SK-N-SH (cell line): ENCODE data around the gene DNAH9. TPM values are rescaled to one million over a fixed set of nuclear protein-coding genes. Genes with fewer than 3 reads are reported as not detected.

Experiments
- CTCF ChIA-PET: fragments of 300-600, 350-600 bp; formaldehyde crosslinking; extraction: SDS; loops from one replicate; lab custom pipeline; 2021; lab: Yijun Ruan, JAX
- POLR2A ChIA-PET: fragments of 350-600 bp; sonication (Branson Sonifier 250); formaldehyde crosslinking; extraction: SDS; loops from one replicate; lab custom pipeline; 2020; ENCODE audit warnings: antibody characterized with exemption, inconsistent platforms; lab: Yijun Ruan, JAX
- DNase-seq: peaks from one replicate; pipeline ENCODE4 v3.0.0; 2012
- H2AFZ ChIP-seq: fragments of 200-600 bp; sonication (generic); 2 replicates; pipeline ENCODE4 v1.8.1; 2016; ENCODE audit warnings: antibody characterized with exemption, mild to moderate bottlenecking, low read depth
- H3F3A ChIP-seq: fragments of 200-600 bp; sonication (generic); replicated peaks from 2 replicates; pipeline ENCODE3; 2016; ENCODE audit warnings: antibody characterized with exemption, mild to moderate bottlenecking; ENCODE audit not compliant: insufficient read depth
- H3K27ac ChIP-seq, 2 experiments: fragments of 200-500 bp in 1 of 2; fragments of 200-600 bp in 1 of 2; sonication (Bioruptor generic) in 1 of 2; sonication (generic), shearing (Covaris generic) in 1 of 2; 2 replicates each; pipeline versions ENCODE4 v1.5.1 to v1.6.1; 2014 to 2016; ENCODE audit warnings: low read depth in 2 of 2, inconsistent platforms in 1 of 2, low read length in 1 of 2, mild to moderate bottlenecking in 1 of 2, mixed read lengths in 1 of 2
- H3K27me3 ChIP-seq: fragments of 200-600 bp; sonication (generic), shearing (Covaris generic); 2 replicates; pipeline ENCODE4 v1.6.1; 2016; ENCODE audit warnings: mixed run types; ENCODE audit not compliant: insufficient read depth
- H3K36me3 ChIP-seq, 2 experiments: fragments of 200-500 bp in 1 of 2; fragments of 200-600 bp in 1 of 2; sonication (Bioruptor generic) in 1 of 2; sonication (generic) in 1 of 2; replicated peaks in 1 of 2; 2 replicates each; pipeline versions ENCODE3 to v1.5.1; 2014 to 2016; ENCODE audit warnings: low read length in 1 of 2, mild to moderate bottlenecking in 1 of 2; ENCODE audit not compliant: insufficient read depth in 2 of 2, control insufficient read depth in 1 of 2
- H3K4me1 ChIP-seq, 2 experiments: fragments of 200-500 bp in 1 of 2; fragments of 200-600 bp in 1 of 2; sonication (Bioruptor generic) in 1 of 2; sonication (generic), shearing (Covaris generic) in 1 of 2; 2 replicates each; pipeline versions ENCODE4 v1.5.1 to v1.6.1; 2014 to 2016; ENCODE audit warnings: low read depth in 1 of 2, low read length in 1 of 2, mixed run types in 1 of 2; ENCODE audit not compliant: insufficient read depth in 2 of 2, control insufficient read depth in 1 of 2
- H3K4me2 ChIP-seq: fragments of 200-600 bp; sonication (generic), shearing (Covaris generic); 2 replicates; pipeline ENCODE4 v1.6.1; 2017; ENCODE audit warnings: mixed run types
- H3K4me3 ChIP-seq, 2 experiments: fragments of 200-500 bp in 1 of 2; fragments of 200-600 bp in 1 of 2; sonication (Bioruptor generic) in 1 of 2; sonication (generic), shearing (Covaris generic) in 1 of 2; 2 replicates each; pipeline versions ENCODE4 v1.5.1 to v1.8.1; 2014 to 2016; ENCODE audit warnings: low read depth in 2 of 2, inconsistent platforms in 1 of 2, low read length in 1 of 2, mild to moderate bottlenecking in 1 of 2, mixed read lengths in 1 of 2, moderate library complexity in 1 of 2
- H3K79me2 ChIP-seq: fragments of 200-600 bp; sonication (generic); 2 replicates; pipeline ENCODE4 v1.8.1; 2017; ENCODE audit warnings: mild to moderate bottlenecking; ENCODE audit not compliant: insufficient read depth
- H3K9ac ChIP-seq: fragments of 200-600 bp; sonication (generic); 2 replicates; pipeline ENCODE4 v1.6.1; 2017; ENCODE audit warnings: mixed run types
- H3K9me2 ChIP-seq: fragments of 200-600 bp; sonication (generic); 2 replicates; pipeline ENCODE4 v1.6.1; 2017; ENCODE audit warnings: mixed run types
- H3K9me3 ChIP-seq: fragments of 200-600 bp; sonication (generic); 2 replicates; pipeline ENCODE4 v1.6.1; 2017; ENCODE audit warnings: mixed run types, mild to moderate bottlenecking, moderate library complexity
- H4K20me1 ChIP-seq: fragments of 200-600 bp; sonication (generic); 2 replicates; pipeline ENCODE4 v1.6.1; 2017; ENCODE audit warnings: mild to moderate bottlenecking, mixed run types; ENCODE audit not compliant: insufficient read depth
- CHD2 ChIP-seq: fragments of 150-350 bp; IDR thresholded peaks from 2 replicates; pipeline ENCODE4 v1.6.1; 2018; ENCODE audit warnings: low read length; ENCODE audit not compliant: partially characterized antibody
- CTCF ChIP-seq: fragments of 200-600 bp; sonication (generic); IDR thresholded peaks from 2 replicates; pipeline ENCODE4 v1.6.1; 2017; ENCODE audit warnings: antibody characterized with exemption, mild to moderate bottlenecking, moderate library complexity
- EZH2phosphoT487 ChIP-seq: fragments of 200-600 bp; sonication (generic); IDR thresholded peaks from 2 replicates; pipeline ENCODE4 v1.6.1; 2017; ENCODE audit warnings: low read depth, mixed run types, mild to moderate bottlenecking, antibody characterized with exemption, moderate library complexity, borderline replicate concordance
- GABPA ChIP-seq: IDR thresholded peaks from 2 replicates; pipeline ENCODE4 v1.4.0; 2012; ENCODE audit warnings: low read depth, mild to moderate bottlenecking
- MAX ChIP-seq: IDR thresholded peaks from 2 replicates; pipeline ENCODE4 v1.4.0; 2012; ENCODE audit warnings: low read depth
- MEF2A ChIP-seq: IDR thresholded peaks from 2 replicates; pipeline ENCODE4 v1.4.0; 2012; ENCODE audit warnings: low read depth, borderline replicate concordance
- MXI1 ChIP-seq: IDR thresholded peaks from 2 replicates; pipeline ENCODE4 v1.6.1; 2012; ENCODE audit warnings: mild to moderate bottlenecking, low read depth, low read length, improper control_type of control experiment
- NFIC ChIP-seq: IDR thresholded peaks from 2 replicates; pipeline ENCODE4 v1.4.0; 2012; ENCODE audit warnings: borderline replicate concordance
- NRF1 ChIP-seq: IDR thresholded peaks from 2 replicates; pipeline ENCODE4 v1.6.1; 2012; ENCODE audit warnings: low read depth, mild to moderate bottlenecking, low read length
- POLR2AphosphoS5 ChIP-seq: IDR thresholded peaks from 2 replicates; pipeline ENCODE4 v1.6.1; 2012; ENCODE audit warnings: low read depth, low read length
- RAD21 ChIP-seq: IDR thresholded peaks from 2 replicates; pipeline ENCODE4 v1.6.1; 2012; ENCODE audit warnings: mild to moderate bottlenecking, low read length
- REST ChIP-seq: IDR thresholded peaks from 2 replicates; pipeline ENCODE4 v1.6.1; 2012; ENCODE audit warnings: mild to moderate bottlenecking, low read depth, low read length, moderate library complexity
- RFX5 ChIP-seq: IDR thresholded peaks from 2 replicates; pipeline ENCODE4 v1.6.1; 2012; ENCODE audit warnings: mild to moderate bottlenecking, improper control_type of control experiment, low read length
- RXRA ChIP-seq: IDR thresholded peaks from 2 replicates; pipeline ENCODE4 v1.4.0; 2012; ENCODE audit warnings: low read depth, mild to moderate bottlenecking, borderline replicate concordance
- SIN3A ChIP-seq: IDR thresholded peaks from 2 replicates; pipeline ENCODE4 v1.6.1; 2012; ENCODE audit warnings: low read depth, mild to moderate bottlenecking, low read length, moderate library complexity, borderline replicate concordance
- SMC3 ChIP-seq: IDR thresholded peaks from 2 replicates; pipeline ENCODE4 v1.6.1; 2012; ENCODE audit warnings: low read depth, low read length, improper control_type of control experiment
- TCF12 ChIP-seq: IDR thresholded peaks from 2 replicates; pipeline ENCODE4 v1.4.0; 2012
- USF1 ChIP-seq: IDR thresholded peaks from 2 replicates; pipeline ENCODE4 v1.4.0; 2012; ENCODE audit warnings: low read depth, borderline replicate concordance
- USF2 ChIP-seq: fragments of 150-350 bp; IDR thresholded peaks from 2 replicates; pipeline ENCODE4 v1.6.1; 2017; ENCODE audit warnings: antibody characterized with exemption, low read length, low read depth, borderline replicate concordance
- WGBS: methylation state at CpG from one replicate; pipeline ENCODE4 v1.1.6; 2017; ENCODE audit warnings: low lambda C conversion rate; 5-methylcytosine and 5-hydroxymethylcytosine counted together
- polyA plus RNA-seq, 3 experiments: library from polyadenylated mRNA; depleted of rRNA; stranded (reverse); fragments of >200 nt; gene quantifications; 2 replicates each; pipeline ENCODE4 v1.2.3, GENCODE V29; 2012

The DNAH9 gene
- polyA plus RNA-seq, 1 of the 3 experiments (the other 2 are of a cell fraction), result not detected

GRCh38 chr17:11803231-11803969, 205.1 kb downstream of the DNAH9 start (continued):
- TF ChIP-seq USF1, result no peak
- no peak for TF ChIP-seq GABPA

GRCh38 chr17:11805138-11805537, 206.9 kb downstream of the DNAH9 start:
- DNase-seq, result no peak
- CTCF ChIA-PET, result no interaction called here

More at GRCh38 chr17:11805138-11805537, 206.9 kb downstream of the DNAH9 start:
- Histone ChIP-seq H3K27me3 (no peaks in the 10 kb centered on the region), H2AFZ (no peak overlapping the region), H3K79me2 (no peaks in the 10 kb centered on the region), H4K20me1 (no peaks in the 10 kb centered on the region), H3K9me3 (no peaks in the 10 kb centered on the region), H3K4me1 (peaks cover 0 to 6% of the 10 kb centered on the region in 2 experiments; a peak in 1 of 4 replicates), H3F3A (no peaks in the 10 kb centered on the region), H3K9ac (no peak overlapping the region), H3K9me2 (no peaks in the 10 kb centered on the region), H3K4me2 (no peak overlapping the region), H3K36me3 (no peaks in the 10 kb centered on the region), H3K4me3 (no peak overlapping the region), H3K27ac (no peak overlapping the region)
- POLR2A ChIA-PET, result no interaction called here
- TF ChIP-seq REST, result no peak
- TF ChIP-seq SMC3, result no peak
- TF ChIP-seq MEF2A, result no peak
- no peak for TF ChIP-seq MXI1
- no peak for TF ChIP-seq RAD21
- TF ChIP-seq MAX, result no peak
- TF ChIP-seq RFX5, result no peak
- no peak for TF ChIP-seq CTCF
- TF ChIP-seq CHD2, result no peak
- no peak for TF ChIP-seq USF2
- no peak for TF ChIP-seq NFIC
- no peak for TF ChIP-seq RXRA
- TF ChIP-seq NRF1, result no peak
- no peak for TF ChIP-seq SIN3A
- TF ChIP-seq EZH2phosphoT487, result no peak
- TF ChIP-seq POLR2AphosphoS5, result no peak
- TF ChIP-seq TCF12, result no peak
- no peak for TF ChIP-seq USF1
- WGBS, result 38% methylated on average over 6 of the region's 6 CpGs
